ENCODE measurements around the gene GABPB2. TPM values are rescaled to one million over a fixed set of nuclear protein-coding genes. Genes with fewer than 3 reads are reported as not detected.
A peak's percentile ranks its signal among the peaks of the same experiment; 100 is the strongest.

GABPB2 gene
- polyA plus RNA-seq, 1 of the 3 experiments (the other 2 are of a cell fraction) = 2.4 TPM

DNA sequence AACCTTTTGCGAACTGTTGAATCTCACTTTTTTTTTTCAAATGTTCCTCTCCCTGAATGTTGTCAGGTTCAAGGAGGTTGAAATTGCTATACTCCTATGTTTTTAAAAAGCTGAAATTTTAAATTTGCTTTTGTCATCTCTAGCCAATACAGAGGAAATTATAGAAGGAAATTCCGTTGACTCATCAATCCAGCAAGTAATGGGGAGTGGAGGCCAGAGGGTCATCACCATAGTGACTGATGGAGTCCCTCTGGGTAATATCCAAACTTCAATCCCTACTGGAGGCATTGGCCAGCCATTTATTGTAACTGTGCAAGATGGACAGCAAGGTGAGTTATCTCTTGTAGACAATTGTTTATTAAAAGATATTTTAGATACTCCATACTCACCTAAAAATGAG lies 36.3 kb downstream of the GABPB2 start:
- ChIA-PET CTCF (interaction anchor here (1.7 kb wide), 1 partner anchor 50 kb away, joined by 5 read pairs; the partner anchor contains the start of gene TNFAIP8L2), POLR2A (no interaction called here)
- peak overlapping the region; percentile 29; the same call in 1 of the 2 replicates for H3K4me2 ChIP-seq

GRCh38 chr1:151108331-151108730 lies 37.8 kb downstream of the GABPB2 start:
- Histone ChIP-seq H3F3A (replicated peaks; ENCODE audit: insufficient read depth) (no peaks in the 10 kb centered on the region), H3K4me2 (no peak overlapping the region), H3K4me3 (ENCODE audit: low read depth in 2 of 2, low read length in 1 of 2) (no peak overlapping the region), H3K9ac (no peak overlapping the region), H3K9me3 (no peaks in the 10 kb centered on the region), H4K20me1 (ENCODE audit: insufficient read depth) (no peaks in the 10 kb centered on the region), H3K27me3 (ENCODE audit: insufficient read depth) (no peaks in the 10 kb centered on the region), H3K9me2 (no peaks in the 10 kb centered on the region), H3K36me3 (replicated peaks in 1 of 2; ENCODE audit: control insufficient read depth in 1 of 2, insufficient read depth in 2 of 2, low read length in 1 of 2) (no peaks in the 10 kb centered on the region), H2AFZ (ENCODE audit: low read depth) (no peak overlapping the region), H3K27ac (ENCODE audit: low read depth in 2 of 2, low read length in 1 of 2) (no peak overlapping the region), H3K79me2 (ENCODE audit: insufficient read depth) (no peaks in the 10 kb centered on the region), H3K4me1 (ENCODE audit: control insufficient read depth in 1 of 2, insufficient read depth in 2 of 2, low read depth in 1 of 2, low read length in 1 of 2) (peaks cover 0 to 7% of the 10 kb centered on the region in 2 experiments; a peak in 2 of 4 replicates)
- 96% methylated on average over 5 of the region's 5 CpGs for WGBS (ENCODE audit: low lambda C conversion rate)
- no peak for DNase-seq
- POLR2A ChIA-PET = interaction anchor here (0.7 kb wide), 1 partner anchor 913 kb away, joined by 3 read pairs; no protein-coding TSS in a partner anchor
- TF ChIP-seq RXRA (IDR thresholded peaks at IDR 0.05; ENCODE audit: borderline replicate concordance, low read depth) (no peak), POLR2AphosphoS5 (IDR thresholded peaks at IDR 0.05; ENCODE audit: low read depth, low read length) (no peak), YY1 (IDR thresholded peaks at IDR 0.05; ENCODE audit: low read depth) (no peak), CTCF (IDR thresholded peaks at IDR 0.05) (no peak), MXI1 (IDR thresholded peaks at IDR 0.05; ENCODE audit: low read depth, low read length) (no peak), RFX5 (IDR thresholded peaks at IDR 0.05; ENCODE audit: low read length) (no peak), NFIC (IDR thresholded peaks at IDR 0.05; ENCODE audit: borderline replicate concordance) (no peak), TCF12 (IDR thresholded peaks at IDR 0.05) (no peak), SMC3 (IDR thresholded peaks at IDR 0.05; ENCODE audit: low read depth, low read length) (no peak), CHD2 (IDR thresholded peaks at IDR 0.05; ENCODE audit: low read length, partially characterized antibody) (no peak), SIN3A (IDR thresholded peaks at IDR 0.05; ENCODE audit: borderline replicate concordance, low read depth, low read length) (no peak)
- TF ChIP-seq, protein P1, sequence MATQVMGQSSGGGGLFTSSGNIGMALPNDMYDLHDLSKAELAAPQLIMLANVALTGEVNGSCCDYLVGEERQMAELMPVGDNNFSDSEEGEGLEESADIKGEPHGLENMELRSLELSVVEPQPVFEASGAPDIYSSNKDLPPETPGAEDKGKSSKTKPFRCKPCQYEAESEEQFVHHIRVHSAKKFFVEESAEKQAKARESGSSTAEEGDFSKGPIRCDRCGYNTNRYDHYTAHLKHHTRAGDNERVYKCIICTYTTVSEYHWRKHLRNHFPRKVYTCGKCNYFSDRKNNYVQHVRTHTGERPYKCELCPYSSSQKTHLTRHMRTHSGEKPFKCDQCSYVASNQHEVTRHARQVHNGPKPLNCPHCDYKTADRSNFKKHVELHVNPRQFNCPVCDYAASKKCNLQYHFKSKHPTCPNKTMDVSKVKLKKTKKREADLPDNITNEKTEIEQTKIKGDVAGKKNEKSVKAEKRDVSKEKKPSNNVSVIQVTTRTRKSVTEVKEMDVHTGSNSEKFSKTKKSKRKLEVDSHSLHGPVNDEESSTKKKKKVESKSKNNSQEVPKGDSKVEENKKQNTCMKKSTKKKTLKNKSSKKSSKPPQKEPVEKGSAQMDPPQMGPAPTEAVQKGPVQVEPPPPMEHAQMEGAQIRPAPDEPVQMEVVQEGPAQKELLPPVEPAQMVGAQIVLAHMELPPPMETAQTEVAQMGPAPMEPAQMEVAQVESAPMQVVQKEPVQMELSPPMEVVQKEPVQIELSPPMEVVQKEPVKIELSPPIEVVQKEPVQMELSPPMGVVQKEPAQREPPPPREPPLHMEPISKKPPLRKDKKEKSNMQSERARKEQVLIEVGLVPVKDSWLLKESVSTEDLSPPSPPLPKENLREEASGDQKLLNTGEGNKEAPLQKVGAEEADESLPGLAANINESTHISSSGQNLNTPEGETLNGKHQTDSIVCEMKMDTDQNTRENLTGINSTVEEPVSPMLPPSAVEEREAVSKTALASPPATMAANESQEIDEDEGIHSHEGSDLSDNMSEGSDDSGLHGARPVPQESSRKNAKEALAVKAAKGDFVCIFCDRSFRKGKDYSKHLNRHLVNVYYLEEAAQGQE (IDR thresholded peaks at IDR 0.05; ENCODE audit: low read depth, low read length) = no peak
- CTCF ChIA-PET = interaction anchor here (1.4 to 2.1 kb wide), 3 partner anchors 9 to 48 kb away, joined by 3 to 9 read pairs (median 5); partner anchors contain the start of gene TNFAIP8L2

More for the DNA sequence above, 36.3 kb downstream of the GABPB2 start:
- H3K9me2 ChIP-seq = no peaks in the 10 kb centered on the region
- no peak overlapping the region for H3K4me3 ChIP-seq (ENCODE audit: low read depth in 2 of 2, low read length in 1 of 2)
- peaks cover 0 to 7% of the 10 kb centered on the region in 2 experiments; a peak in 2 of 4 replicates for H3K4me1 ChIP-seq (ENCODE audit: control insufficient read depth in 1 of 2, insufficient read depth in 2 of 2, low read depth in 1 of 2, low read length in 1 of 2)
- TF ChIP-seq RXRA (IDR thresholded peaks at IDR 0.05; ENCODE audit: borderline replicate concordance, low read depth) = peak; percentile 34; the same call in 1 of the 2 replicates
- no peak for TF ChIP-seq IRF3 (IDR thresholded peaks at IDR 0.05; ENCODE audit: low read depth, low read length)
- H3K9me3 ChIP-seq = no peaks in the 10 kb centered on the region
- no peak for DNase-seq
- peak overlapping the region in 1 of 2 experiments; percentile 48; a peak in 2 of 4 replicates for H3K27ac ChIP-seq (ENCODE audit: low read depth in 2 of 2, low read length in 1 of 2)
- H3K27me3 ChIP-seq (ENCODE audit: insufficient read depth) = no peaks in the 10 kb centered on the region
- H3K9ac ChIP-seq = no peak overlapping the region
- H3F3A ChIP-seq (replicated peaks; ENCODE audit: insufficient read depth) = no peaks in the 10 kb centered on the region
- H4K20me1 ChIP-seq (ENCODE audit: insufficient read depth) = no peaks in the 10 kb centered on the region
- peak overlapping the region; percentile 68; the same call in 1 of the 2 replicates for H2AFZ ChIP-seq (ENCODE audit: low read depth)
- WGBS (ENCODE audit: low lambda C conversion rate) = 57% methylated on average over 2 of the region's 2 CpGs
- no peaks in the 10 kb centered on the region for H3K36me3 ChIP-seq (replicated peaks in 1 of 2; ENCODE audit: control insufficient read depth in 1 of 2, insufficient read depth in 2 of 2, low read length in 1 of 2)
- H3K79me2 ChIP-seq (ENCODE audit: insufficient read depth) = no peaks in the 10 kb centered on the region

Measured in SK-N-SH (cell line).